HG03469 (cell line): Measurements from ENCODE around the gene NXF1.
"Not testable (repeated sequence)": the region's sequence is repeated elsewhere in the genome, so short reads cannot be mapped to it uniquely, and the experiment has no call there.

Source experiments
- ATAC-seq: cut with Tn5 transposase; IDR thresholded peaks from one replicate; pipeline ENCODE4 v1.9.1; 2021; ENCODE audit warnings: mild to moderate bottlenecking, moderate library complexity, moderate number of reproducible peaks; ENCODE audit not compliant: unreplicated experiment

The NXF1 gene

DNA sequence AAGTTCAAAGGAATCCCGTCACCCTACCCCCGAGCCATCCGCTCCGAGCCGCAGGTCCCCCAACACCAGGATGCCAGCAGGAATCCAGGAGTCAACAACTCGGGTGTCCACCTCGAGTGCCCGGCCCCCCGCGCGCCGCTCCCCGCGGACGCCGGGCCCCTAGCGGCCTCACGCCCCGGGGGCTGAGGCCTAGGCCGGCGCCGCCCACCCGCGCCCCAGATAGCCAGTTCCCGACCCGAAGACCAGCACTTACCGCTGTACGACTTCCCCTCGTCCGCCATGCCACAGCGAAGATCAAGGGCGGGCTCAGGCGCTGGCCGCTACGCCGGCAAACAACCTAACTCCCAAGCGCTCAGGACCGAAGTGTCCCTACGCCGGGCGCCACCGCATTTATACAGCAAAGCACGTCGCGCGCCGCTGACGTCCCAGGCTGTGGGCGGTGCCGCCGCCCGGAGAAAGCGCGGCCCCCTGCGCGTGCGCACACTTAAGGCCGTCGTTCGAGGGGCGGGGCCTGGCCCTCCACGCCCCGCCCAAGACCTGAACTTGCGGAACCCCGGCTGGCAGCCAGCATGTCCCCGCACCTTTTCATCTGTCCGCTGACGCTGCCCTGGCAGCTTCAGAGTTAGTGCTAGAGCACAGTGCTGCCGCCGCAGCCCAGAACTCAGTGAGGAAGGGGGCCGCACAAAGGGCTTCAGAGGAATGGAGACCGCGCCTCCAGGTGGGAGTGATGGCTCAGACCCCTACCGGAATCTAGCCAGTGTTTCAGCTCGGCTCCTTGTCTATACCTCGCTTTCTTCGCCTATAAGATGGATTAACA is at the start of gene NXF1:
Gene NXF1 (minus strand): TSS at position 365 of the 817 bp plus-strand sequence. CDS start 84 bp downstream, at position 281.
- peak; percentile 74 for ATAC-seq

GRCh38 chr11:62854013-62854824 is 49.0 kb upstream of the NXF1 start:
- no peak for ATAC-seq

DNA sequence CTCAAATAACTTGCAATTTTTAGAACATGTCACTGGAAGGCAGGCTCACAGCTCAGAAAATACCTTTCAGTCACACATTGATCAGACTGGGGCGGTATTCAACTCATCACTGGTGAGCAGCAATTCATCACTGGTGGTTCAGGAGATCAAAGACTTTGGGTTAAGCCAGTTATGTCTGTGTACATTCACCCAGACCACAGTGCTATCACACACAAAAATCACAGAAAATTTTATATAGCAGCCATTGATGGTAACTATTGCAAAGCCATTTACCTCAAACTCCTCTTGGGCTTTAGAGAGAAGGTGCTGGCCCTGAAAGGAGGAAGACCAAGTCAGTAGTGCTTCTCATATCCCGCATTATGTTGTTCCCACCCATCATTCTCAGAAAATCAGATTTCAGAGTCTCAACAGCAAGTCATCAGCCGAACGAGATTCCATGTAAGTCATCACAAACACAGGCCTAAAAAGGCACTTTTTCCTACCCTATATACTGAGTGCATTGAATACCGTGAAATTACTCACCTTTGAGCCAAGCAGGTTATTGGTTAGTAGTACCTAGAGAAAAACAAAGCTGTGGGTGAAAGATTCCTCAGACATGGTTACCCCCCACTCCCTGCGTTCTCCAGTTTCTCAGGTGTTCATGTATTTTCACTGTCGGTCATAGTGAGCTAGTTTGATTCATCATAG is 48.2 kb upstream of the NXF1 start:
- ATAC-seq, result no peak

GRCh38 chr11:62852523-62853188 is 47.4 kb upstream of the NXF1 start:
- ATAC-seq, result no peak

GRCh38 chr11:62851807-62852522 is 46.7 kb upstream of the NXF1 start:
- no peak for ATAC-seq

DNA sequence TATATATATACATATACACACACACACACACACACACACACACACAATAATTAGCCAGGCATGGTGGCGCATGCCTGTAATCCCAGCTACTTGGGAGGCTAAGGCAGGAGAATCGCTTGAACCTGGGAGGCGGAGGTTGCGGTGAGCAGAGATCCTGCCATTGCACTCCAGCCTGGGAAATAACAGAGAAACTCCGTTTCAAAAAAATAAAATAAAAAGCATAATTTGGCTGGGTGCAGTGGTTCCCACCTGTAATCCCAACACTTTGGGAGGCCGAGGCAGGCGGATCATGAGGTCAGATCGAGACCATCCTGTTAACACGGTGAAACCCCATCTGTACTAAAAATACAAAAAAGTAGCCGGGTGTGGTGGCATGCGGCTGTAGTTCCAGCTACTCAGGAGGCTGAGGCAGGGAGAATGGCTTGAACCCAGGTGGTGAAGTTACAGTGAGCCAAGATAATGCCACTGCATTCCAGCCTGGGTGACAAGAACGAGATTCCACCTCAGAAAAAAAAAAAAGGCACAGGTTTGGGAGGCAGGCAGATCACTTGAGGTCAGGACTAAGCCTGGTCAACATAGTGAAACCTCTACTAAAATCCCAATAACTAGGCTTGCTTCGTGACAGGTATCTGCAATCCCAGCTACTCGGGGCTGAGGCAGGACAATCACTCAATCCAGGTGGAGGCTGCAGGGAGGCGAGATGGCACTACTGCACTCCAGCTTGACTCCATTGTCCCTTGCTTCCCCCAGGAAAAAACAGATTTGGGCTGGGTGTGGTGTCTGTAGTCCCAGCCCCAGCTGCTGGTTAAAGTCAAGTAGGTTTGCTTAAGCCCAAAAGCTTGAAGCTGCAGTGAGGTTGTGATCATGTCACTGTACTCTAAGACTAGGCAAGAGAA is 45.9 kb upstream of the NXF1 start:
- no peak for ATAC-seq

GRCh38 chr11:62847767-62848314 is 42.6 kb upstream of the NXF1 start:
- ATAC-seq, result no peak

GRCh38 chr11:62846177-62846576 is 40.9 kb upstream of the NXF1 start:
- no peak for ATAC-seq

DNA sequence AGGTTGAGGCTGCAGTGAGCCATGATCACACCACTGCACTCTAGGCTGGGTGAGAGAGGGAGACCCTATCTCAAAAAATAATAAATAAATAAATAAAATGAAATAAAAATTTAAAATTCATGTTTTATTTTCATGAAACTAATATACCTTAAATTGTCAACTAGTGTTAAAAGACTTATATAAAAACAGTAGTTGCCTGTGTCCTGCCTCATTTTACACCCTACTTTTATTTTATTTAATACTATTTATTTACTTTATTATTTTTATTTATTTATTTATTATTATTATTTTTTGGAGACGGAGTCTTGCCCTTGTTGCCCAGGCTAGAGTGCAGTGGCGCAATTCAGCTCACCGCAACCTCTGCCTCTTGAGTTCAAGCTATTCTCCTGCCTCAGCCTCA is 38.9 kb upstream of the NXF1 start:
- ATAC-seq, result no peak

- no peak for ATAC-seq
Measured at GRCh38 chr11:62843466-62843865, 38.2 kb upstream of the NXF1 start.

DNA sequence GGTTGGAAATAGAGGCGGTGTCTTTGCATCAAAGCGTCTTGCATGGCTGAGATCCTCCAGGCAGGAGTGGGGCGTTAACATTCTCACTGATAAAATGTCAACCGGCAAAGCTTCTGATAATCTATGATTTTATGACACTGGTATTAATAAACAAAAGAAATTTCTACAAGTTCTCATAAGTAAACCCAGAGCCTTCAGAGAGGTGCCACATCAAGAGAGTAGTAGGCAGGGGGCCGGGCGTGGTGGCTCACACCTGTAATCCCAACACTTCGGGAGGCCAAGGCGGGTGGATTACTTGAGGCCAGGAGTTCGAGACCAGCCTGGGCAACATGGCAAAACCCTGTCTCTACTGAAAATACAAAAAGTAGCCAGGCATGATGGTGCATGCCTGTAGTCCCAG is 37.7 kb upstream of the NXF1 start:
- not testable (repeated sequence) for ATAC-seq

- no peak for ATAC-seq
Measured at GRCh38 chr11:62842171-62842741, 37.0 kb upstream of the NXF1 start.

DNA sequence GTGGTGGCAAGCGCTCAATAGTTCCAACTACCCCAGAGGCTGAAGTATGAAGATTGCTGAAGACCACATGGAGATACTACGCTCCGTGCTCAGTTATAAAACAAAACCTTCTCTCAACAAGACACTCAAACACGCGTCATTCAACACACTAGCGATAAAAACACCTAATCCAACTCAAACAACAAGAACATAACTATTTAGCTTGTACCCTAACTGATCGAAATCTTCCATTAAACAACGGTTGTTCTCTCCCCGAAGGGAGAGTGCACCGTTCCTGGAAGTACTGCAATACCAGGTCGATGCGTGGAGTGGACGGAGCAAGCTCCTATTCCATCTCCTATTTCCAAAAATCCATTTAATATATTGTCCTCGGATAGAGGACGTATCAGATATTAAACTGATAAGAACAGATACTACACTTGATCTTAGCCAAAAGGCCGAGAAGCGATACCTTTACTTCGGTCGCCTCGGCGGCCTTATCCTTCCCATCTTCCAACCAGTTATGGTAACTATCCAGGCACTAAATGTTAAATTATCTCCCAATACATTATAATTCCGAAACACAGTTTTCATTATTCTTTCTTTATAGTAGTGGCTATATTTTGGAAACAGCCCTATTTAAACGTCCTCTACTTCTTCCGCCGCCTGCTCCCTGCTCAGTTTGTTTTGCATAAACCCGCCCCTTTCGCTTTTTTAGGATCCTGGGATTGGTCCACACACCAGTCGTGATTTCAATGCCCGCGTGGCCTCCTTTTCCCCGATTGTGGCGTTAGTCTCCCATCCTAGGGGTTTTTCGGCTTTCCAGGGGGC is 36.3 kb upstream of the NXF1 start:
- ATAC-seq, result peak; percentile 33

DNA sequence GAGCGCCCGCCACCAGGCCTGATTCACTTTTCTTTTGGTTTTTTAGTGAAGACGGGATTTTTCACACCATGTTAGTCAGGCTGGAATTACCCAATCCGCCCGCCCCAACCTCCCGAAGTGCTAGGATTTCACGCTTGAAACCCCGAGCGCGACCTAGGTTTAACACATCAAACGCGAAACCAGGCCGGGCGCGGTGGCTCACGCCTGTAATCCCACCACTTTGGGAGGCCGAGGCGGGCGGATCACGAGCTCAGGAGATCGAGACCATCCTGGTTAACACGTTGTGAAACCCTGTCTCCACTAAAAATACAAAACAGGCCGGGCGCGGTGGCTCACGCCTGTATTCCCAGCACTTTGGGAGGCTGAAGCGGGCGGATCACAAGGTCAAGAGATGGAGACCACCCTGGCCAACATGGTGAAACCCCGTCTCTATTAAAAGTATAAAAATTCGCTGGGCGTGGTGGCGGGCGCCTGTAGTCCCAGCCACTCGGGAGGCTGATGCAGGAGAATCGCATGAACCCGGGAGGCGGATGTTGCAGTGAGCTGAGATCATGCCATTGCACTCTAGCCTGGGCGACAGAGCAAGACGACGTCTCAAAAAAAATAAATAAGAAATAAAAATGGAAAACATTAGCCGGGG is 35.6 kb upstream of the NXF1 start:
- not testable (repeated sequence) for ATAC-seq

DNA sequence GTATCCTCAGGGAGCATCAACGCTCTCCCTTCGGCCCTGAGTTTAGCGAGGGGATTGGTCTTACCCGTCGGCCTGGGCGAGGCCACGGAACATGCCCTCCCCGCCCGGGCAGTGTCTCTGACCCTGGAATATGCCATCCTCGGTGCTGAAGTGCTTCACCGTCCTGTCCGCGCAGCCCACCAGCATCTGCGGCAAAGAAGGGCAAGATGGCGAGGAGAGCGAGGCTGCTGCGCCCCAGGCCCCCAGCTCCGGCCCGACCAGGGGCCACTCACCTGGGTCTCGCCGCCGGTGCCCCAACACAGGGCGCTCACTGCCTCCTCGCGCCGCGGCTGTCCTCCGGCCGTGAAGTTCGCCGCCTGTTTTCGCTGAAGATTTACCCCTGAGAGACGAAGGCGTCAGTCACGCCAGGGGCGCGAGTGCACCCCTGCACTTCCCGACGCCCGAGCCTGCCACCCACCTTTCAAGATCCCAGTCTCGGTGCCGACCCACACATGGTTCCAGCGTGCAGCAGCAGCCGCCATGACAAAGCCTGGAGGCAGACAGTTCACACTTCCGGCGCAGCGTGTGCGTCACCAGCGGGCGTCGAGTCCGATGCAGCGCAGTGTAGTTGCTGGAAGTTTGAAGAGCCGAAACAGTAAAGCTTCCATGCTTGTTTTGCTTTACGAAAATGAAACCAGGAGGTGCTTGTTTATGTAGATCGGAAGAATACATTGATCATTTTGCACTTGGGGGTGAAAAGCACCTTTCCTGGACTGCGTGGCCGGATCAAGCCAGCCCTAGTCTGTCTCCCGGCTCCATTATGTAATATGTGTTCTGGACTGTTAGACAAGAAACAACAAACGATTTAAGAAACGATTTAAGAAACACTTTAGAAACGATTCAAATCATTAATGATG is 34.1 kb upstream of the NXF1 start, which contains the start of gene WDR74:
Gene WDR74 (minus strand): TSS at position 541 of the 896 bp plus-strand sequence. CDS start 20 bp downstream, at position 521.
- peak; percentile 35 for ATAC-seq

- ATAC-seq, result no peak
Measured at GRCh38 chr11:62835336-62835735, 30.1 kb upstream of the NXF1 start.
